Type B pancreatic cell (in vitro differentiated cells): ENCODE measurements around the gene PPP1R9A. TPM values are rescaled to one million over a fixed set of nuclear protein-coding genes. Genes with fewer than 3 reads are reported as not detected.

Experiments used
- DNase-seq: peaks from one replicate; pipeline ENCODE4 v3.0.0; 2021; ENCODE audit warnings: mixed read lengths; ENCODE audit not compliant: unreplicated experiment; ENCODE audit errors: extremely low spot score
- H3K27ac Mint-ChIP-seq: 2 replicates; pipeline ENCODE4 v1.8.0; 2021; ENCODE audit warnings: mild to moderate bottlenecking, mixed read lengths
- H3K27me3 Mint-ChIP-seq: 2 replicates; pipeline ENCODE4 v1.8.0; 2021; ENCODE audit warnings: mixed read lengths
- H3K36me3 Mint-ChIP-seq: 2 replicates; pipeline ENCODE4 v1.8.0; 2021; ENCODE audit warnings: mixed read lengths
- H3K4me1 Mint-ChIP-seq: one replicate; pipeline ENCODE4 v1.8.0; 2021; ENCODE audit warnings: mixed read lengths; ENCODE audit not compliant: unreplicated experiment
- H3K4me3 Mint-ChIP-seq: 2 replicates; pipeline ENCODE4 v1.8.0; 2021; ENCODE audit warnings: mild to moderate bottlenecking, mixed read lengths
- H3K9me3 Mint-ChIP-seq: 2 replicates; pipeline ENCODE4 v1.8.0; 2021; ENCODE audit warnings: mixed read lengths
- CTCF ChIP-seq: fragments of 200-600 bp; sonication (generic); conservative IDR thresholded peaks from 2 replicates; pipeline ENCODE4 v1.5.0; 2021; ENCODE audit warnings: antibody characterized with exemption, mild to moderate bottlenecking
- total RNA-seq: library from RNA; stranded (reverse); gene quantifications from 2 replicates; pipeline ENCODE4 v1.2.1, GENCODE V29; 2021; ENCODE audit warnings: low replicate concordance

PPP1R9A gene
- total RNA-seq, 1 donor from 2014 or later = 21.3 TPM

DNA sequence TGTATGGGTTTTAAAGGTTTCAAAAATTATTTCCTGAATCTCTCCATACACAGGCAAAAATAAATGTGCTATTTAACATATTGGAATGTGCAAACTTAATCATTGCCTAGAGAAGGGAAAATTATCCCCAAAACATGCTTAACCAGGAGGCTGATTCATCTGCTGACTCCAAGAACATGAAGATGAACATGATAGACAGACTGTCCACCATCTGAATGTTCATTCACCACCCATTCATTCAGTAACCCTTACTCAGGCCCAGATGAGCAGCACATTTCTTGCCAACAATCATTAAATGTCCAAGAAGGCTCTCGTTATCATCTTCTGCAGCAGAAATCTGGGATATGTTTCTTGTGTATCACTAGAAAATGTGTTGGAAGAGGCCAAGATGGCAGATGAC, 110.6 kb downstream of the PPP1R9A start:
- Mint-ChIP-seq H3K4me1 (no peaks in the 10 kb centered on the region), H3K4me3 (no peak overlapping the region), H3K27me3 (no peaks in the 10 kb centered on the region), H3K36me3 (peaks cover 3% of the 10 kb centered on the region), H3K9me3 (no peaks in the 10 kb centered on the region), H3K27ac (no peak overlapping the region)
- no peak for TF ChIP-seq CTCF
- no peak for DNase-seq

DNA sequence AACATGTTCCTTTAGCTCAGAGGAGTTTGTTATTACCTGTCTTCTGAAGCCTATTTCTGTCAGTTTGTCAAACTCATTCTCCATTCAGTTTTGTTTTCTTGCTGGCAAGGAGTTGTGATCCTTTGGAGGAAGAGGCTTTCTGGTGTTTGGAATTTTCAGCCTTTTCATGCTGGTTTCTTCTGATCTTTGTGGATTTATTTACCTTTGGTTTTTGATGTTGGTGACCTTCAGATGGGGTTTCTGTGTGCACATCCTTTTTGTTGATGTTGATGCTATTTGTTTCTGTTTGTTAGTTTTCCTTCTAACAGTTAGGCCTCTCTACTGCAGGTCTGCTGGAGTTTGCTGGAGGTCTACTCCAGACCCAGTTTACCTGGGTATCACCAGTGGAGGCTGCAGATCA, 118.6 kb downstream of the PPP1R9A start:
- Mint-ChIP-seq H3K27me3 (no peaks in the 10 kb centered on the region), H3K27ac (no peak overlapping the region), H3K9me3 (peaks cover 7% of the 10 kb centered on the region), H3K4me3 (no peak overlapping the region), H3K36me3 (peaks cover 10% of the 10 kb centered on the region), H3K4me1 (peaks cover 7% of the 10 kb centered on the region)
- no peak for DNase-seq
- no peak for TF ChIP-seq CTCF

GRCh38 chr7:95026421-95027072, 119.2 kb downstream of the PPP1R9A start:
- no peak for TF ChIP-seq CTCF
- H3K9me3 Mint-ChIP-seq = peaks cover 7% of the 10 kb centered on the region
- no peaks in the 10 kb centered on the region for H3K27me3 Mint-ChIP-seq
- no peak overlapping the region for H3K27ac Mint-ChIP-seq
- no peak overlapping the region for H3K4me3 Mint-ChIP-seq
- peaks cover 7% of the 10 kb centered on the region for H3K4me1 Mint-ChIP-seq
- DNase-seq = no peak
- H3K36me3 Mint-ChIP-seq = peaks cover 10% of the 10 kb centered on the region

- Mint-ChIP-seq H3K36me3 (peaks cover 7% of the 10 kb centered on the region), H3K27me3 (no peaks in the 10 kb centered on the region), H3K9me3 (peaks cover 7% of the 10 kb centered on the region), H3K4me1 (peaks cover 7% of the 10 kb centered on the region), H3K27ac (no peak overlapping the region), H3K4me3 (no peak overlapping the region)
- no peak for DNase-seq
- no peak for TF ChIP-seq CTCF
Observed at GRCh38 chr7:95027234-95027872, 120.0 kb downstream of the PPP1R9A start.

GRCh38 chr7:95028683-95029082, 121.3 kb downstream of the PPP1R9A start:
- DNase-seq = no peak
- TF ChIP-seq CTCF = no peak
- Mint-ChIP-seq H3K27ac (no peak overlapping the region), H3K36me3 (peaks cover 7% of the 10 kb centered on the region), H3K4me1 (peaks cover 7% of the 10 kb centered on the region), H3K9me3 (peaks cover 7% of the 10 kb centered on the region), H3K4me3 (no peak overlapping the region), H3K27me3 (no peaks in the 10 kb centered on the region)
